ENCODE data around the gene PSTPIP2. TPM values are rescaled to one million over a fixed set of nuclear protein-coding genes. Genes with fewer than 3 reads are reported as not detected.

PSTPIP2 gene
- total RNA-seq, 1 donor from 2014 or later, result 6.9 TPM

- no peak for DNase-seq (ENCODE audit: extremely low read depth, low read depth, low spot score)
Observed at GRCh38 chr18:45940724-45941123, 131.3 kb downstream of the PSTPIP2 start.

- no peak for DNase-seq (ENCODE audit: extremely low read depth, low read depth, low spot score)
Observed at GRCh38 chr18:45939236-45939635, 132.8 kb downstream of the PSTPIP2 start.

GRCh38 chr18:45938488-45938935 lies 133.5 kb downstream of the PSTPIP2 start:
- no peak for DNase-seq (ENCODE audit: extremely low read depth, low read depth, low spot score)

GRCh38 chr18:45935591-45936335 lies 136.3 kb downstream of the PSTPIP2 start:
- DNase-seq (ENCODE audit: extremely low read depth, low read depth, low spot score), result no peak

Other genes with a start within 250 kb of the PSTPIP2 start
- 2.5 and 10.5 TPM in 2 replicates for gene SIGLEC15, start 246.6 kb downstream of the PSTPIP2 start, total RNA-seq
- gene EPG5, start 104.9 kb downstream of the PSTPIP2 start, total RNA-seq, result 30.1 and 30.4 TPM in 2 replicates
- 306 and 489 TPM in 2 replicates for gene ATP5F1A, start 26.0 kb upstream of the PSTPIP2 start, total RNA-seq
- gene HAUS1, start 32.1 kb upstream of the PSTPIP2 start, total RNA-seq, result 46.8 and 83.5 TPM in 2 replicates